Measurements from ENCODE around the gene BHLHE23.

BHLHE23 gene

DNA sequence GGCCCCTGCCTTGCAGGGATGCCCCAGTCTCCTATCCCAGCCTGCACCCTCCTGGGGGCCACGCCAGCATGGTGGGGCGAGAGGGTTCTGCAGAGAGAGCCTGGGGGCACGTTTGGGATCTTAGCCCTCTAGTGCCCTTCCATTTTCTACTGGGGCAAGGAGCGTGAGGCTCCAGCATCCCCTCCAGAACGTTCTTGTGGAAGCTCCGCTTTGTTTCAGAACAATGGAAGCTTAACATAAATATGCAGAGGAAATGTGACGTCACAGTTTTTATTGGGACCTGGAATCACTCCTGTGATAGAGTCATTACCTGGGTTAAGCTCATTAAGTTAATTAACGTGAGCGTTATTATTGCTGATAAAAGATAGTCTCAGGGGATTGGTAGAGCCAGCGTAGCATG, 19.6 kb downstream of the BHLHE23 start:
- TF ChIP-seq, protein P1, sequence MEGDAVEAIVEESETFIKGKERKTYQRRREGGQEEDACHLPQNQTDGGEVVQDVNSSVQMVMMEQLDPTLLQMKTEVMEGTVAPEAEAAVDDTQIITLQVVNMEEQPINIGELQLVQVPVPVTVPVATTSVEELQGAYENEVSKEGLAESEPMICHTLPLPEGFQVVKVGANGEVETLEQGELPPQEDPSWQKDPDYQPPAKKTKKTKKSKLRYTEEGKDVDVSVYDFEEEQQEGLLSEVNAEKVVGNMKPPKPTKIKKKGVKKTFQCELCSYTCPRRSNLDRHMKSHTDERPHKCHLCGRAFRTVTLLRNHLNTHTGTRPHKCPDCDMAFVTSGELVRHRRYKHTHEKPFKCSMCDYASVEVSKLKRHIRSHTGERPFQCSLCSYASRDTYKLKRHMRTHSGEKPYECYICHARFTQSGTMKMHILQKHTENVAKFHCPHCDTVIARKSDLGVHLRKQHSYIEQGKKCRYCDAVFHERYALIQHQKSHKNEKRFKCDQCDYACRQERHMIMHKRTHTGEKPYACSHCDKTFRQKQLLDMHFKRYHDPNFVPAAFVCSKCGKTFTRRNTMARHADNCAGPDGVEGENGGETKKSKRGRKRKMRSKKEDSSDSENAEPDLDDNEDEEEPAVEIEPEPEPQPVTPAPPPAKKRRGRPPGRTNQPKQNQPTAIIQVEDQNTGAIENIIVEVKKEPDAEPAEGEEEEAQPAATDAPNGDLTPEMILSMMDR (IDR thresholded peaks at IDR 0.05; ENCODE audit: low read length), result no peak
- no peak for TF ChIP-seq EZH2 (optimal IDR thresholded peaks at IDR 0.05; ENCODE audit: low read depth, low read length)
- TF ChIP-seq EZH2phosphoT487 (IDR thresholded peaks at IDR 0.05; ENCODE audit: low read length), result no peak
- Histone ChIP-seq H3F3A (ENCODE audit: insufficient read depth, low read length) (no peaks in the 10 kb centered on the region), H2AFZ (ENCODE audit: low read length) (no peak overlapping the region), H4K20me1 (ENCODE audit: insufficient read depth, low read length) (no peaks in the 10 kb centered on the region), H3K36me3 (replicated peaks; ENCODE audit: insufficient read depth, low read length) (no peaks in the 10 kb centered on the region), H3K9ac (ENCODE audit: low read length) (no peak overlapping the region), H3K9me2 (replicated peaks; ENCODE audit: insufficient read depth, low read length) (no peaks in the 10 kb centered on the region), H3K27me3 (replicated peaks; ENCODE audit: insufficient read depth, low read length) (peaks cover 85% of the 10 kb centered on the region), H3K79me2 (ENCODE audit: low read length) (no peaks in the 10 kb centered on the region), H3K27ac (ENCODE audit: low read length) (no peak overlapping the region), H3K9me3 (replicated peaks; ENCODE audit: insufficient read depth, low read length) (no peaks in the 10 kb centered on the region), H3K4me1 (ENCODE audit: low read length) (0 out of 2 replicates have a peak, but pooled peaks cover 6% of the 10 kb centered on the region), H3K4me3 (ENCODE audit: low read length) (no peak overlapping the region), H3K4me2 (ENCODE audit: low read depth, low read length) (no peak overlapping the region)
- DNase-seq, result no peak

- H3K4me3 ChIP-seq (ENCODE audit: low read length), result no peak overlapping the region
- no peak for DNase-seq
- H3K36me3 ChIP-seq (replicated peaks; ENCODE audit: insufficient read depth, low read length), result no peaks in the 10 kb centered on the region
- TF ChIP-seq EZH2phosphoT487 (IDR thresholded peaks at IDR 0.05; ENCODE audit: low read length) (no peak), EZH2 (optimal IDR thresholded peaks at IDR 0.05; ENCODE audit: low read depth, low read length) (no peak)
- TF ChIP-seq, protein P1 (IDR thresholded peaks at IDR 0.05; ENCODE audit: low read length), result no peak
- no peak overlapping the region for H3K9ac ChIP-seq (ENCODE audit: low read length)
- H3K9me3 ChIP-seq (replicated peaks; ENCODE audit: insufficient read depth, low read length), result no peaks in the 10 kb centered on the region
- 0 out of 2 replicates have a peak, but pooled peaks cover 6% of the 10 kb centered on the region for H3K4me1 ChIP-seq (ENCODE audit: low read length)
- no peaks in the 10 kb centered on the region for H4K20me1 ChIP-seq (ENCODE audit: insufficient read depth, low read length)
- H3K9me2 ChIP-seq (replicated peaks; ENCODE audit: insufficient read depth, low read length), result no peaks in the 10 kb centered on the region
- H2AFZ ChIP-seq (ENCODE audit: low read length), result no peak overlapping the region
- H3K27ac ChIP-seq (ENCODE audit: low read length), result no peak overlapping the region
- no peaks in the 10 kb centered on the region for H3F3A ChIP-seq (ENCODE audit: insufficient read depth, low read length)
- H3K27me3 ChIP-seq (replicated peaks; ENCODE audit: insufficient read depth, low read length), result peaks cover 85% of the 10 kb centered on the region
- no peak overlapping the region for H3K4me2 ChIP-seq (ENCODE audit: low read depth, low read length)
- no peaks in the 10 kb centered on the region for H3K79me2 ChIP-seq (ENCODE audit: low read length)
These were observed 20.4 kb downstream of the BHLHE23 start for GRCh38 chr20:62986257-62986800.

DNA sequence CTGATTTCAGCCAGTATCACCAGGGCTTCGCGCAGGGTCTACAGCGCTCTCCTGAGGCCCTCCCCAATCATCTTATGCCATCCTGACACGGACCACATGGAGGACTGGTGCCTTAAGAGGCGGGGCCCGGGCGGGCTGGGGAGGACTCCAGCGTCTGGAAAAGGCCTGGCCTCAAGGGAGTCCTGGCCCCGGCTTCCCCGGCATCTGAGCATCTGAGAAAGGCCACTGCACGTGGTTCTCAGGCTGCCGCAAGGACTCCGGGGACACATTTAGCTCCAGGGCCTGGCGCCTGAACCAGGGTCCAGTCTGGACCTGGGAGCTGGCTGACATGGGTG, 21.4 kb downstream of the BHLHE23 start:
- Histone ChIP-seq H3K9ac (ENCODE audit: low read length) (no peak overlapping the region), H3K36me3 (replicated peaks; ENCODE audit: insufficient read depth, low read length) (no peaks in the 10 kb centered on the region), H4K20me1 (ENCODE audit: insufficient read depth, low read length) (no peaks in the 10 kb centered on the region), H2AFZ (ENCODE audit: low read length) (no peak overlapping the region), H3K4me1 (ENCODE audit: low read length) (0 out of 2 replicates have a peak, but pooled peaks cover 6% of the 10 kb centered on the region), H3K27me3 (replicated peaks; ENCODE audit: insufficient read depth, low read length) (peaks cover 84% of the 10 kb centered on the region), H3K9me2 (replicated peaks; ENCODE audit: insufficient read depth, low read length) (no peaks in the 10 kb centered on the region), H3K79me2 (ENCODE audit: low read length) (no peaks in the 10 kb centered on the region), H3F3A (ENCODE audit: insufficient read depth, low read length) (no peaks in the 10 kb centered on the region), H3K4me2 (ENCODE audit: low read depth, low read length) (no peak overlapping the region), H3K27ac (ENCODE audit: low read length) (no peak overlapping the region), H3K9me3 (replicated peaks; ENCODE audit: insufficient read depth, low read length) (no peaks in the 10 kb centered on the region), H3K4me3 (ENCODE audit: low read length) (no peak overlapping the region)
- TF ChIP-seq, protein P1 (IDR thresholded peaks at IDR 0.05; ENCODE audit: low read length), result no peak
- no peak for TF ChIP-seq EZH2 (optimal IDR thresholded peaks at IDR 0.05; ENCODE audit: low read depth, low read length)
- TF ChIP-seq EZH2phosphoT487 (IDR thresholded peaks at IDR 0.05; ENCODE audit: low read length), result no peak
- no peak for DNase-seq

Data from MM.1S (cell line).